AG04450 (cell line): ENCODE results near the gene LCN10. TPM values are rescaled to one million over a fixed set of nuclear protein-coding genes. Genes with fewer than 3 reads are reported as not detected.

Experiments
- CTCF ChIA-PET: fragments of 300-600, 350-600 bp; formaldehyde crosslinking; extraction: SDS; loops from one replicate; lab custom pipeline; 2022; ENCODE audit warnings: antibody characterized with exemption, inconsistent platforms; lab: Charles Lee
- POLR2A ChIA-PET: fragments of 350-600 bp; formaldehyde crosslinking; extraction: SDS; loops from one replicate; lab custom pipeline; 2021; ENCODE audit warnings: antibody characterized with exemption, inconsistent platforms; lab: Yijun Ruan, JAX
- DNase-seq: peaks from one replicate; pipeline ENCODE4 v3.0.0-alpha.2; 2011; ENCODE audit warnings: low read depth, low spot score
- H3K27ac ChIP-seq: one replicate; pipeline ENCODE4 v1.5.1; 2012; ENCODE audit warnings: low read depth, low read length, control low read depth
- H3K27me3 ChIP-seq: one replicate; pipeline ENCODE4 v1.6.0; 2012; ENCODE audit warnings: low read length; ENCODE audit not compliant: control insufficient read depth, insufficient read depth
- H3K4me3 ChIP-seq: 2 replicates; pipeline ENCODE4 v1.5.1; 2011; ENCODE audit warnings: mild to moderate bottlenecking, low read depth, low read length, control low read depth
- H3K9me3 ChIP-seq: 2 replicates; pipeline ENCODE4 v1.5.1; 2012; ENCODE audit warnings: low read length; ENCODE audit not compliant: control insufficient read depth, insufficient read depth
- polyA plus RNA-seq: library from polyadenylated mRNA; depleted of rRNA; stranded (reverse); fragments of >200 nt; gene quantifications from 2 replicates; pipeline ENCODE4 v1.2.3, GENCODE V29; 2011
- TF ChIP-seq, protein P1 (sequence below): IDR thresholded peaks from 2 replicates; pipeline ENCODE4 v1.5.1; 2011; ENCODE audit warnings: low read depth, low read length, control low read depth, inconsistent platforms

LCN10 gene
- polyA plus RNA-seq, 1 experiment: not detected

DNA sequence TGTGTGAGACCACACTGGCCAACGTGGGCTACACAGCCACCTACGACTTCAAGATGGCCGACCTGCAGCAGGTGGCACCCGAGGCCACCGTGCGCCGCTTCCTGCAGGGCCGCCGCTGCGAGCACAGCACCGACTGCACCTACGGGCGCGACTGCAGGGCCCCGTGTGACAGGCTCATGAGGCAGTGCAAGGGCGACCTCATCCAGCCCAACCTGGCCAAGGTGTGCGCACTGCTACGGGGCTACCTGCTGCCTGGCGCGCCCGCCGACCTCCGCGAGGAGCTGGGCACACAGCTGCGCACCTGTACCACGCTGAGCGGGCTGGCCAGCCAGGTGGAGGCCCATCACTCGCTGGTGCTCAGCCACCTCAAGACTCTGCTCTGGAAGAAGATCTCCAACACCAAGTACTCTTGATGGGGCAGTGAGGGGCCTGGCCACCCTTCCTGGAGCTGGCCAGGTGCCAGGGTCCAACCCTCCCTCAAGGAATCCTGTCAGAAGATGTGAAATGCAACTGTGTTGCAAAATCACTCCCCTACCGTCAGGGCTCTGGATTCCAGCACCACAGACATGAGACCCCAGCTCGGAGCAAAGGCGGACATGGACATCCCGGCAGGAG, 19.3 kb downstream of the LCN10 start:
- ChIA-PET CTCF (no interaction called here), POLR2A (no interaction called here)
- DNase-seq: no peak
- TF ChIP-seq, protein P1, sequence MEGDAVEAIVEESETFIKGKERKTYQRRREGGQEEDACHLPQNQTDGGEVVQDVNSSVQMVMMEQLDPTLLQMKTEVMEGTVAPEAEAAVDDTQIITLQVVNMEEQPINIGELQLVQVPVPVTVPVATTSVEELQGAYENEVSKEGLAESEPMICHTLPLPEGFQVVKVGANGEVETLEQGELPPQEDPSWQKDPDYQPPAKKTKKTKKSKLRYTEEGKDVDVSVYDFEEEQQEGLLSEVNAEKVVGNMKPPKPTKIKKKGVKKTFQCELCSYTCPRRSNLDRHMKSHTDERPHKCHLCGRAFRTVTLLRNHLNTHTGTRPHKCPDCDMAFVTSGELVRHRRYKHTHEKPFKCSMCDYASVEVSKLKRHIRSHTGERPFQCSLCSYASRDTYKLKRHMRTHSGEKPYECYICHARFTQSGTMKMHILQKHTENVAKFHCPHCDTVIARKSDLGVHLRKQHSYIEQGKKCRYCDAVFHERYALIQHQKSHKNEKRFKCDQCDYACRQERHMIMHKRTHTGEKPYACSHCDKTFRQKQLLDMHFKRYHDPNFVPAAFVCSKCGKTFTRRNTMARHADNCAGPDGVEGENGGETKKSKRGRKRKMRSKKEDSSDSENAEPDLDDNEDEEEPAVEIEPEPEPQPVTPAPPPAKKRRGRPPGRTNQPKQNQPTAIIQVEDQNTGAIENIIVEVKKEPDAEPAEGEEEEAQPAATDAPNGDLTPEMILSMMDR: no peak
- no peaks in the 10 kb centered on the region; the same call in 1 of the 2 replicates for H3K9me3 ChIP-seq
- H3K27me3 ChIP-seq: no peaks in the 10 kb centered on the region
- no peak overlapping the region for H3K4me3 ChIP-seq
- H3K27ac ChIP-seq: no peak overlapping the region

- POLR2A ChIA-PET: no interaction called here
- CTCF ChIA-PET: no interaction called here
- TF ChIP-seq, protein P1: no peak
- Histone ChIP-seq H3K9me3 (no peaks in the 10 kb centered on the region; the same call in 1 of the 2 replicates), H3K27me3 (no peaks in the 10 kb centered on the region), H3K4me3 (no peak overlapping the region), H3K27ac (no peak overlapping the region)
- no peak for DNase-seq
These were observed 19.8 kb downstream of the LCN10 start for GRCh38 chr9:136722969-136723356.

DNA sequence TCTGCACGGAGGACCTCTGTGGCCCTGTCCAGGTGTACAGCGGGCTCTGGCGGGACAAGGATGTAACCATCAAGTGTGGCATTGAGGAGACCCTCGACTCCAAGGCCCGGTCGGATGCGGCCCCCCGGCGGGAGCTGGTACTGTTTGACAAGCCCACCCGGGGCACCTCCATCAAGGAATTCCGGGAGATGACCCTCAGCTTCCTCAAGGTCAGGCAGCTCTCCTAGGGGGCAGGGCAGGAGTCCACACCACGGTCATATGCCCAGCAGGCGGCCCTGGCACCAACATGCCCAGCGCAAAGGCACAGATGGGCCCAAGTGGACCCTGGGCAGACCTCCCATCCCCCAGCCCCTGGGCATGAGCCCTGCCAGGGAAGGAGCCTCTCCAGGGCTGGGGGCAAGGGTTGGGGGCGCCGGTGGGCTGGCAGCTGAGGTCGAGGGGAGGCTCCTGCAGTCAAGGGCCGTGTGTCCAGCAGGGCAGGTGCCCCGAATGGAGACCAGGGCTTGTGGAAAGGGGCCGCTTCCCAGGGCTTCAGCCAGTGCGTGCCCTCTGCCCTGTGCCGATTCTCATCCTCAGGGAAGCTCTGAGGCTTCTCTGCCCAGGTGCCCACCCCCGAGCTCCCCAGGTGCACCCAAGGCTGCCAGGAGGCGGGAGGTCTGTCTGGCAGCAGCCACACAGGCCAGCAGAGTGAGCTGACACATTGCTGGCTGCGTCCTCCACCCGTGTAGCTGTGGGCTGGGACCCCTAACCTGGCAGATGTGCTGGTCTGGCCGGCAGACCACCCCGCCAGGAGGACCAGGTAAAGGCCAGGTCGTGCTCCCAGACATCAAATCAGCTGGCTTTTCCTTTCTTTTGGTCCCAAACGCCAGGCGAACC, 20.4 kb downstream of the LCN10 start:
- POLR2A ChIA-PET: no interaction called here
- CTCF ChIA-PET: no interaction called here

DNA sequence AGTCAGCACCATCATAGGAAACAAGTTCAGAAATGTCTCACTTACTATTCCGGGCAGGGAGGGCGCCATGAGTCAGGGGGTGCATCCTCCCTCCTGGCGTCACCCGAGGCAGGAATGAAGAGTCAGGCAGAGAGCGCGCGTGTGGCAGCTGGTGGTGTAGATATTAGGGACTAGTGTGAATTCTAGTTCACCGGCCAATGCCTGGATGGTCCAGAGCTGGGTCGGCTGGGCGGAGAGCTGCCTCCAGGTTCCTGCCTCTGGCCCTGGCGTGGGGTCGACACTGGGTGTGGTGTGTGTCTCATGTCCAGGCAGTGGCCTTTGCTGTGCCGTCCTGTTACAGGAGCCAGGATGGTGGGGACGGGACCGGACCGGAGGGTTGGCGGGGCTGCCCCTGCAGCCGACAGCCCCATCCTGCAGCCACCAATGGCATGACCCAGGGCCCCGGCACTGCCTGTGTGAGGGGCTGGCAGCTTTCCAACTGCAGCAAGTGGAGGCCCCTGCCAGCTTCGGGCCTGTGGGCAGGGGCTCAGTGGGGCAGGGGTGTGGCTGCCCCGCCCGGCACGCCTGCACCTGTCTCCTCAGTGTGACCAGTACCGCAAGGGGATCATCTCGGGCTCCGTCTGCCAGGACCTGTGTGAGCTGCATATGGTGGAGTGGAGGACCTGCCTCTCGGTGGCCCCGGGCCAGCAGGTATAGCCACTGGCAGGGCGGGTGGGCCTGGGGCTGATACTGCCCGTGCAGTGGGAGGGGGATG, 21.2 kb downstream of the LCN10 start:
- DNase-seq: no peak
- no peaks in the 10 kb centered on the region for H3K27me3 ChIP-seq
- H3K9me3 ChIP-seq: no peaks in the 10 kb centered on the region; the same call in 1 of the 2 replicates
- TF ChIP-seq, protein P1: no peak
- CTCF ChIA-PET: no interaction called here
- H3K4me3 ChIP-seq: no peak overlapping the region
- no peak overlapping the region for H3K27ac ChIP-seq
- POLR2A ChIA-PET: interaction anchor here (1.2 kb wide), 1 partner anchor 13 kb away, joined by 4 read pairs; no protein-coding TSS in a partner anchor

More for the DNA sequence above, 20.4 kb downstream of the LCN10 start:
- Histone ChIP-seq H3K27ac (no peak overlapping the region), H3K4me3 (no peak overlapping the region), H3K9me3 (no peaks in the 10 kb centered on the region; the same call in 1 of the 2 replicates), H3K27me3 (no peaks in the 10 kb centered on the region)
- TF ChIP-seq, protein P1: no peak
- DNase-seq: no peak
